Measurements from ENCODE around the gene ATG5.
"Not testable (repeated sequence)": the region's sequence is repeated elsewhere in the genome, so short reads cannot be mapped to it uniquely, and the experiment has no call there.

ATG5 gene

GRCh38 chr6:106152952-106153351 lies 172.6 kb downstream of the ATG5 start:
- ChIA-PET POLR2A (no interaction called here), CTCF (interaction anchor here (0.7 kb wide), 1 partner anchor 10 kb away, joined by 4 read pairs; no protein-coding TSS in a partner anchor)
- Histone ChIP-seq H3K36me3 (ENCODE audit: control insufficient read depth in 2 of 2, insufficient read depth in 1 of 2, low read length in 2 of 2) (no peaks in the 10 kb centered on the region), H3K4me1 (ENCODE audit: control insufficient read depth, insufficient read depth, low read length) (no peaks in the 10 kb centered on the region), H3K9me3 (ENCODE audit: control insufficient read depth, insufficient read depth, low read depth, low read length) (no peaks in the 10 kb centered on the region), H3K4me3 (ENCODE audit: low read depth, low read length) (no peak overlapping the region), H3K27ac (ENCODE audit: extremely low read depth, low read depth, low read length) (no peak overlapping the region)
- TF ChIP-seq ZNF747 (tag by site-specific recombination; IDR thresholded peaks at IDR 0.05) (no peak), ZNF423 (tag by site-specific recombination; IDR thresholded peaks at IDR 0.05) (no peak), SCRT2 (tag by site-specific recombination; IDR thresholded peaks at IDR 0.05) (no peak), PRDM4 (tag by site-specific recombination; IDR thresholded peaks at IDR 0.05) (no peak), GLIS1 (tag by site-specific recombination; IDR thresholded peaks at IDR 0.05) (no peak), ZNF394 (tag by site-specific recombination; IDR thresholded peaks at IDR 0.05; ENCODE audit: borderline replicate concordance) (no peak), PBX3 (CRISPR knock-in tag; IDR thresholded peaks at IDR 0.05) (no peak), ZBTB1 (tag by site-specific recombination; IDR thresholded peaks at IDR 0.05) (no peak), KLF16 (tag by site-specific recombination; IDR thresholded peaks at IDR 0.05) (no peak), ZNF18 (tag by site-specific recombination; IDR thresholded peaks at IDR 0.05) (no peak), ZNF341 (tag by site-specific recombination; IDR thresholded peaks at IDR 0.05; ENCODE audit: low read depth) (no peak), ZNF416 (tag by site-specific recombination; IDR thresholded peaks at IDR 0.05) (no peak), ZNF24 (tag by site-specific recombination; IDR thresholded peaks at IDR 0.05) (no peak), ZBTB44 (tag by site-specific recombination; IDR thresholded peaks at IDR 0.05) (no peak), ZNF398 (tag by site-specific recombination; IDR thresholded peaks at IDR 0.05) (no peak), HOXA7 (CRISPR knock-in tag; IDR thresholded peaks at IDR 0.05; ENCODE audit: borderline replicate concordance) (no peak), TRIM28 (IDR thresholded peaks at IDR 0.05; ENCODE audit: borderline replicate concordance, low read length) (no peak), ZNF138 (tag by site-specific recombination; IDR thresholded peaks at IDR 0.05; ENCODE audit: borderline replicate concordance) (no peak), ZNF645 (tag by site-specific recombination; IDR thresholded peaks at IDR 0.05) (no peak), ZIC2 (tag by site-specific recombination; IDR thresholded peaks at IDR 0.05) (no peak)

- H3K4me1 ChIP-seq (ENCODE audit: control insufficient read depth, insufficient read depth, low read length); H3K9me3 ChIP-seq (ENCODE audit: control insufficient read depth, insufficient read depth, low read depth, low read length); H3K27ac ChIP-seq (ENCODE audit: extremely low read depth, low read depth, low read length); CTCF ChIA-PET; H3K36me3 ChIP-seq (ENCODE audit: control insufficient read depth in 2 of 2, insufficient read depth in 1 of 2, low read length in 2 of 2); POLR2A ChIA-PET; H3K4me3 ChIP-seq (ENCODE audit: low read depth, low read length): not testable (repeated sequence)
Observed at GRCh38 chr6:106152476-106152875, 173.1 kb downstream of the ATG5 start.

Data from HEK293 (cell line).